Loucy (cell line): ENCODE data around the gene ROR1.

Experiments used
- H2AFZ ChIP-seq: fragments of 200-600 bp; sonication (generic); 2 replicates; pipeline ENCODE4 v1.6.0; 2016; ENCODE audit warnings: antibody characterized with exemption, mild to moderate bottlenecking, low read length, moderate library complexity
- H3F3A ChIP-seq: fragments of 200-600 bp; 2 replicates; pipeline ENCODE4 v1.6.0; 2016; ENCODE audit warnings: antibody characterized with exemption, low read depth, mild to moderate bottlenecking
- H3K27me3 ChIP-seq: fragments of 200-600 bp; sonication (generic); 2 replicates; pipeline ENCODE4 v1.6.1; 2014; ENCODE audit warnings: low read length, mild to moderate bottlenecking; ENCODE audit not compliant: insufficient read depth, poor library complexity, severe bottlenecking
- H3K36me3 ChIP-seq: fragments of 200-600 bp; sonication (generic); 2 replicates; pipeline ENCODE4 v1.6.1; 2016; ENCODE audit warnings: low read length; ENCODE audit not compliant: insufficient read depth
- H3K4me1 ChIP-seq: fragments of 200-600 bp; sonication (generic); 2 replicates; pipeline ENCODE4 v1.5.1; 2014; ENCODE audit warnings: low read length, mild to moderate bottlenecking; ENCODE audit not compliant: insufficient read depth, poor library complexity, severe bottlenecking
- H3K4me2 ChIP-seq: fragments of 200-600 bp; sonication (generic); 2 replicates; pipeline ENCODE4 v1.6.0; 2014; ENCODE audit warnings: antibody characterized with exemption, low read length, low read depth, mild to moderate bottlenecking; ENCODE audit not compliant: poor library complexity, severe bottlenecking
- H3K4me3 ChIP-seq: fragments of 200-600 bp; sonication (generic); 2 replicates; pipeline ENCODE4 v1.5.1; 2014; ENCODE audit warnings: low read length, mild to moderate bottlenecking, mixed read lengths; ENCODE audit not compliant: poor library complexity, severe bottlenecking
- H3K79me2 ChIP-seq: fragments of 200-600 bp; sonication (generic); 2 replicates; pipeline ENCODE4 v1.6.1; 2014; ENCODE audit warnings: low read length; ENCODE audit not compliant: insufficient read depth
- H3K9ac ChIP-seq: fragments of 200-600 bp; sonication (generic); 2 replicates; pipeline ENCODE4 v1.6.0; 2014; ENCODE audit warnings: mild to moderate bottlenecking, low read depth, low read length, moderate library complexity; ENCODE audit not compliant: poor library complexity, severe bottlenecking
- H3K9me2 ChIP-seq: fragments of 200-600 bp; sonication (generic); replicated peaks from 2 replicates; pipeline ENCODE4 v1.6.1; 2016; ENCODE audit warnings: low read depth, low read length, mixed read lengths
- H3K9me3 ChIP-seq: fragments of 200-600 bp; sonication (generic); 2 replicates; pipeline ENCODE4 v1.6.1; 2014; ENCODE audit warnings: mild to moderate bottlenecking, antibody characterized with exemption, low read length, low read depth; ENCODE audit not compliant: insufficient read depth
- H4K20me1 ChIP-seq: fragments of 200-600 bp; sonication (generic); 2 replicates; pipeline ENCODE4 v1.6.0; 2014; ENCODE audit warnings: antibody characterized with exemption, low read length, mild to moderate bottlenecking; ENCODE audit not compliant: insufficient read depth, poor library complexity, severe bottlenecking
- EZH2phosphoT487 ChIP-seq: fragments of 200-600 bp; IDR thresholded peaks from 2 replicates; pipeline ENCODE4 v1.6.1; 2018; ENCODE audit warnings: antibody characterized with exemption, mild to moderate bottlenecking, moderate library complexity, borderline replicate concordance
- TF ChIP-seq, protein P1 (sequence below): fragments of 200-600 bp; sonication (generic); conservative IDR thresholded peaks from 2 replicates; pipeline ENCODE4 v1.5.1; 2014; ENCODE audit warnings: mild to moderate bottlenecking, antibody characterized with exemption, low read length

Gene ROR1

GRCh38 chr1:64084451-64084850, 310.6 kb downstream of the ROR1 start:
- H3K4me3 ChIP-seq: no peak overlapping the region
- H3K4me2 ChIP-seq: no peak overlapping the region
- no peaks in the 10 kb centered on the region for H3K9me3 ChIP-seq
- H3K36me3 ChIP-seq: no peaks in the 10 kb centered on the region
- TF ChIP-seq, protein P1, sequence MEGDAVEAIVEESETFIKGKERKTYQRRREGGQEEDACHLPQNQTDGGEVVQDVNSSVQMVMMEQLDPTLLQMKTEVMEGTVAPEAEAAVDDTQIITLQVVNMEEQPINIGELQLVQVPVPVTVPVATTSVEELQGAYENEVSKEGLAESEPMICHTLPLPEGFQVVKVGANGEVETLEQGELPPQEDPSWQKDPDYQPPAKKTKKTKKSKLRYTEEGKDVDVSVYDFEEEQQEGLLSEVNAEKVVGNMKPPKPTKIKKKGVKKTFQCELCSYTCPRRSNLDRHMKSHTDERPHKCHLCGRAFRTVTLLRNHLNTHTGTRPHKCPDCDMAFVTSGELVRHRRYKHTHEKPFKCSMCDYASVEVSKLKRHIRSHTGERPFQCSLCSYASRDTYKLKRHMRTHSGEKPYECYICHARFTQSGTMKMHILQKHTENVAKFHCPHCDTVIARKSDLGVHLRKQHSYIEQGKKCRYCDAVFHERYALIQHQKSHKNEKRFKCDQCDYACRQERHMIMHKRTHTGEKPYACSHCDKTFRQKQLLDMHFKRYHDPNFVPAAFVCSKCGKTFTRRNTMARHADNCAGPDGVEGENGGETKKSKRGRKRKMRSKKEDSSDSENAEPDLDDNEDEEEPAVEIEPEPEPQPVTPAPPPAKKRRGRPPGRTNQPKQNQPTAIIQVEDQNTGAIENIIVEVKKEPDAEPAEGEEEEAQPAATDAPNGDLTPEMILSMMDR: no peak
- no peak for TF ChIP-seq EZH2phosphoT487
- no peaks in the 10 kb centered on the region for H3K27me3 ChIP-seq
- no peaks in the 10 kb centered on the region for H3K9me2 ChIP-seq
- H3K9ac ChIP-seq: no peak overlapping the region
- no peak overlapping the region for H2AFZ ChIP-seq
- H3F3A ChIP-seq: no peaks in the 10 kb centered on the region
- H3K4me1 ChIP-seq: peaks cover 7% of the 10 kb centered on the region
- no peaks in the 10 kb centered on the region for H4K20me1 ChIP-seq
- no peaks in the 10 kb centered on the region for H3K79me2 ChIP-seq

DNA sequence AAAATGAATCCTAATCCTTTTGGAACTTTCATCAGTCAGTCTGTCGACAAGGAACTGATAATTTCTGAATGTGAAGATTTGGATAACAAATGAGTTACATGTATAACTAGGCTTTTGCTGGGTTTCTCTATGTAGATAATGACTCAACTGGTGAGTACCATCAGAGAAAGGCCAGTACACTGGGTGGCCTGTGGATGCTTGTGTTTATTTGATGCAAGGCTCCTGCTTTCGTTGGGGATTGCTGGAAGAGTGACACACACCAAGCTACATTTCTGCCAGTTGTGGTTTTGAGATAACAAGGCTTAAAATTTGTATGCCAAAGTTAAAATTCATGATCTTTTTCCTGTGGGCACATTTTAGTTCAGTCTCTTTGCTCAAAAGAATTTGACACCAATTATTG, 314.0 kb downstream of the ROR1 start:
- no peak overlapping the region for H2AFZ ChIP-seq
- H3K9me3 ChIP-seq: no peaks in the 10 kb centered on the region
- H4K20me1 ChIP-seq: no peaks in the 10 kb centered on the region
- TF ChIP-seq, protein P1: no peak
- no peak for TF ChIP-seq EZH2phosphoT487
- H3K4me3 ChIP-seq: no peak overlapping the region
- H3F3A ChIP-seq: no peaks in the 10 kb centered on the region
- H3K9ac ChIP-seq: no peak overlapping the region
- H3K36me3 ChIP-seq: no peaks in the 10 kb centered on the region
- H3K27me3 ChIP-seq: no peaks in the 10 kb centered on the region
- H3K9me2 ChIP-seq: no peaks in the 10 kb centered on the region
- H3K79me2 ChIP-seq: no peaks in the 10 kb centered on the region
- no peak overlapping the region for H3K4me2 ChIP-seq
- H3K4me1 ChIP-seq: peaks cover 7% of the 10 kb centered on the region

DNA sequence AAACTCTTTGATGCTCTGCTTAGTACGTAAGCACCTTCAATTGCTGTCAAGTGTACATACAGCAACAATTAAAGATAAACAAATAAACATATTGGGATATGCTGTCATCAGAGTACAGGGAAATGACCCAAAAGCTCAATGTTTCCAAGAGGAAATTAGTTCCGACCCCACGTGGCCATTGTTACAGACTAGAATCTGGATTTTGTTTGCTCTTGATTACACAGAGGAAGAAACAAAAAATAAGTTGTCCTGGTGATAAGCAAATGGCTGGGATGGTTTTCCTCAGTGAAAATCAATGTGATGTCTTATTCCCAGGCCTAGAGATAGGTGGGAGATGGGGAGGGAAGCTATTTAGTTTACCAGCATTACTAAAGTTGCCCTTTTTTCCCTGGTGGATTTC, 316.6 kb downstream of the ROR1 start:
- no peaks in the 10 kb centered on the region for H3F3A ChIP-seq
- H3K4me1 ChIP-seq: peaks cover 7% of the 10 kb centered on the region
- no peaks in the 10 kb centered on the region for H4K20me1 ChIP-seq
- no peak overlapping the region for H3K9ac ChIP-seq
- H3K27me3 ChIP-seq: no peaks in the 10 kb centered on the region
- H3K9me3 ChIP-seq: no peaks in the 10 kb centered on the region
- H3K9me2 ChIP-seq: no peaks in the 10 kb centered on the region
- TF ChIP-seq, protein P1: no peak
- no peak for TF ChIP-seq EZH2phosphoT487
- H3K4me2 ChIP-seq: no peak overlapping the region
- H3K4me3 ChIP-seq: no peak overlapping the region
- H2AFZ ChIP-seq: no peak overlapping the region
- H3K79me2 ChIP-seq: no peaks in the 10 kb centered on the region
- no peaks in the 10 kb centered on the region for H3K36me3 ChIP-seq
